OCI-M1 (cell line): Measurements from ENCODE around the gene IBA57.

ENCODE experiments used
- DNase-seq: peaks from one replicate; lab custom pipeline; 2025; lab: John Stamatoyannopoulos, UW

The IBA57 gene

GRCh38 chr1:228165372-228166169 is at the start of gene IBA57:
Gene IBA57, plus strand, starts transcription at chr1:228165804. Its CDS starts 13 bp downstream, at chr1:228165817.
- DNase-seq, result peak; percentile 99

- DNase-seq, result no peak
Observed at GRCh38 chr1:228117335-228117734, 48.3 kb upstream of the IBA57 start.

- peak; percentile 57 for DNase-seq
Observed at GRCh38 chr1:228118040-228118439, 47.6 kb upstream of the IBA57 start.

GRCh38 chr1:228120351-228120750 is 45.3 kb upstream of the IBA57 start:
- no peak for DNase-seq

- peak; percentile 81 for DNase-seq
Observed at GRCh38 chr1:228120857-228121489, 44.6 kb upstream of the IBA57 start.

GRCh38 chr1:228122921-228123441 is 42.6 kb upstream of the IBA57 start:
- no peak for DNase-seq

GRCh38 chr1:228123505-228123904 is 42.1 kb upstream of the IBA57 start:
- DNase-seq, result no peak

GRCh38 chr1:228125185-228125584 is 40.4 kb upstream of the IBA57 start:
- no peak for DNase-seq

- DNase-seq, result no peak
Observed at GRCh38 chr1:228131766-228132165, 33.8 kb upstream of the IBA57 start.

- DNase-seq, result no peak
Observed at GRCh38 chr1:228134591-228134990, 31.0 kb upstream of the IBA57 start.

GRCh38 chr1:228136901-228137300 is 28.7 kb upstream of the IBA57 start:
- DNase-seq, result no peak

GRCh38 chr1:228139406-228139930 is 26.1 kb upstream of the IBA57 start:
- no peak for DNase-seq

- peak; percentile 100 for DNase-seq
Observed at GRCh38 chr1:228139931-228140723, 25.5 kb upstream of the IBA57 start, which contains the start of gene GUK1. Gene GUK1, plus strand, starts transcription at chr1:228140279. Its CDS starts 24 bp downstream, at chr1:228140303.

GRCh38 chr1:228140724-228141225 is 24.8 kb upstream of the IBA57 start:
- no peak for DNase-seq

GRCh38 chr1:228141226-228142044 is 24.2 kb upstream of the IBA57 start:
- DNase-seq, result peak; percentile 60

- no peak for DNase-seq
Observed at GRCh38 chr1:228142155-228142691, 23.4 kb upstream of the IBA57 start.

GRCh38 chr1:228142701-228143136 is 22.9 kb upstream of the IBA57 start:
- no peak for DNase-seq

- no peak for DNase-seq
Observed at GRCh38 chr1:228143480-228144192, 22.0 kb upstream of the IBA57 start.

- DNase-seq, result no peak
Observed at GRCh38 chr1:228144193-228144992, 21.2 kb upstream of the IBA57 start.
